Muscle of leg (tissue), 11 donors: ENCODE measurements around the gene TMEM91. TPM values are rescaled to one million over a fixed set of nuclear protein-coding genes. Genes with fewer than 3 reads are reported as not detected.
"Not testable (repeated sequence)": the region's sequence is repeated elsewhere in the genome, so short reads cannot be mapped to it uniquely, and the experiment has no call there.

Experiments used
- DNase-seq: peaks from one replicate; pipeline ENCODE4 v3.0.0; 2013
- H3K27ac ChIP-seq: one replicate; pipeline ENCODE4 v1.5.1; 2013; ENCODE audit warnings: mild to moderate bottlenecking, low read length, control low read depth
- H3K27me3 ChIP-seq: one replicate; pipeline ENCODE4 v1.6.1; 2013; ENCODE audit warnings: low read length; ENCODE audit not compliant: control insufficient read depth, insufficient read depth
- H3K36me3 ChIP-seq: one replicate; pipeline ENCODE4 v1.6.1; 2013; ENCODE audit warnings: low read length; ENCODE audit not compliant: control insufficient read depth, insufficient read depth
- H3K4me1 ChIP-seq: one replicate; pipeline ENCODE4 v1.6.1; 2013; ENCODE audit warnings: low read length; ENCODE audit not compliant: control insufficient read depth, insufficient read depth
- H3K4me3 ChIP-seq: one replicate; pipeline ENCODE4 v1.5.1; 2013; ENCODE audit warnings: low read length, control low read depth
- H3K9me3 ChIP-seq: replicated peaks from 2 replicates; pipeline ENCODE4 v1.6.1; 2013; ENCODE audit warnings: low read depth, low read length; ENCODE audit not compliant: control insufficient read depth
- WGBS: methylation state at CpG from one replicate; pipeline ENCODE4 v1.1.5; 2013; ENCODE audit warnings: missing lambda C conversion rate; ENCODE audit not compliant: insufficient coverage; 5-methylcytosine and 5-hydroxymethylcytosine counted together
- polyA plus RNA-seq, 8 donors: library from polyadenylated mRNA; unstranded; fragments of 120-200 nt; gene quantifications; one replicate each; pipeline versions ENCODE4 v1.2.1 to v1.2.3, GENCODE V29; 2013; ENCODE audit warnings: inconsistent platforms in 1 of 8, low replicate concordance in 1 of 8; ENCODE audit not compliant: insufficient read length in 8 of 8, insufficient read depth in 1 of 8
- total RNA-seq: library from RNA; stranded (reverse); fragments of 120-200 nt; gene quantifications from one replicate; pipeline ENCODE4 v1.2.4, GENCODE V29; 2013

Gene TMEM91
- total and polyA plus RNA-seq, 9 donors: 2.6 to 9.2 (median 5.3) TPM

- peaks cover 2% of the 10 kb centered on the region for H3K36me3 ChIP-seq
- peak overlapping the region; percentile 42 for H3K27ac ChIP-seq
These were observed 41.5 kb upstream of the TMEM91 start for GRCh38 chr19:41334793-41335192.

DNA sequence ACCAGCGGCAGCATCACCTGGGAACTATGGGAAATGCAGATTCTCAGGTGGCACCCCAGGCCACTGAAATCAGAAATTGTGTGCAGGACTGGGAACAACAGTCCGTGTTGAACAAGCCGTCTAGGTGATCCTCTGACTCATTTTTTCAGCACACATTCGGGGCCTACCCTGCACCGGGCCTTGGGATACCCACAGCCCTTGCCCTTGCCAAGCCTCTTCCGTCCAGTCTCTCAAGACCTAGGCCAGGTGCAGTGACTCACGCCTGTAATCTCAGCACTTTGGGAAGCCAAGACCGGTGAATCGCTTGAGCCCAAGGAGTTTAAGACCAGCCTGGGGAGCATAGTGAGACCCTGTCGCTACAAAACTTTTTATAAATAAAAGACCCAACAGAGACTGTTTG, 40.9 kb upstream of the TMEM91 start:
- Histone ChIP-seq H3K4me1 (peaks cover 6% of the 10 kb centered on the region), H3K4me3 (no peak overlapping the region), H3K36me3 (peaks cover under 1% of the 10 kb centered on the region), H3K27me3 (no peaks in the 10 kb centered on the region), H3K9me3 (no peaks in the 10 kb centered on the region), H3K27ac (no peak overlapping the region)
- no peak for DNase-seq
- WGBS: 92% methylated on average over 8 of the region's 10 CpGs

More at GRCh38 chr19:41334793-41335192, 41.5 kb upstream of the TMEM91 start:
- DNase-seq: peak; percentile 60
- Histone ChIP-seq H3K4me1 (peaks cover 6% of the 10 kb centered on the region), H3K27me3 (no peaks in the 10 kb centered on the region), H3K9me3 (no peaks in the 10 kb centered on the region), H3K4me3 (no peak overlapping the region)
- 88% methylated on average over 1 of the region's 5 CpGs for WGBS

DNA sequence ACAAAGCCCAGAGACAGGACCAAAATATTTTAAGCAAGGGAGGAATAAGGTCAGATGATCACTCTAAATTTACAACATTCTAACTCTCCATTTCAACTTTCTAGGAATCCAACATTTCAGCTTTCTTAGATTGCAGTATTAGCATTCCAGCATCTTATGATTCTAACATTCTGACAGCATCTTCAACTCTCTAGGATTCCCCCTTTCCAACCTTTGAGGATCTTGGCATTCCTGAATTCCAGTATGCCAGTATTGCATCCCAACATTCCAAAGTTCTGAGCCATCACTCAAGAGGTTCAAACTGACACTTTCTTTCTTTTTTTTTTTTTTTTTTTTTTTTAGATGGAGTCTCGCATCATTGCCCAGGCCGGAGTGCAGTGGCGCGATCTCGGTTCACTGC, 36.4 kb upstream of the TMEM91 start:
- no peaks in the 10 kb centered on the region for H3K27me3 ChIP-seq
- peaks cover 20% of the 10 kb centered on the region for H3K36me3 ChIP-seq
- H3K4me3 ChIP-seq: no peak overlapping the region
- H3K9me3 ChIP-seq: no peaks in the 10 kb centered on the region
- no peak overlapping the region for H3K27ac ChIP-seq
- WGBS: 100% methylated on average over 4 of the region's 5 CpGs
- no peak for DNase-seq
- no peaks in the 10 kb centered on the region for H3K4me1 ChIP-seq

- 91% methylated on average over 9 of the region's 20 CpGs for WGBS
- Histone ChIP-seq H3K4me3 (no peak overlapping the region), H3K36me3 (peaks cover 23% of the 10 kb centered on the region), H3K4me1 (no peaks in the 10 kb centered on the region), H3K27me3 (no peaks in the 10 kb centered on the region), H3K27ac (no peak overlapping the region), H3K9me3 (no peaks in the 10 kb centered on the region)
- no peak for DNase-seq
These were observed 34.5 kb upstream of the TMEM91 start for GRCh38 chr19:41341669-41342490.

GRCh38 chr19:41344162-41344561, 32.2 kb upstream of the TMEM91 start:
- peaks cover 4% of the 10 kb centered on the region for H3K27me3 ChIP-seq
- H3K9me3 ChIP-seq: no peaks in the 10 kb centered on the region
- H3K4me3 ChIP-seq: no peak overlapping the region
- H3K4me1 ChIP-seq: no peaks in the 10 kb centered on the region
- no peak overlapping the region for H3K27ac ChIP-seq
- DNase-seq: no peak
- no CpG with 5 or more reads among the region's 2 CpGs for WGBS
- H3K36me3 ChIP-seq: peaks cover 23% of the 10 kb centered on the region

GRCh38 chr19:41346916-41347315, 29.4 kb upstream of the TMEM91 start:
- peaks cover 15% of the 10 kb centered on the region for H3K36me3 ChIP-seq
- WGBS: 91% methylated on average over 5 of the region's 9 CpGs

DNA sequence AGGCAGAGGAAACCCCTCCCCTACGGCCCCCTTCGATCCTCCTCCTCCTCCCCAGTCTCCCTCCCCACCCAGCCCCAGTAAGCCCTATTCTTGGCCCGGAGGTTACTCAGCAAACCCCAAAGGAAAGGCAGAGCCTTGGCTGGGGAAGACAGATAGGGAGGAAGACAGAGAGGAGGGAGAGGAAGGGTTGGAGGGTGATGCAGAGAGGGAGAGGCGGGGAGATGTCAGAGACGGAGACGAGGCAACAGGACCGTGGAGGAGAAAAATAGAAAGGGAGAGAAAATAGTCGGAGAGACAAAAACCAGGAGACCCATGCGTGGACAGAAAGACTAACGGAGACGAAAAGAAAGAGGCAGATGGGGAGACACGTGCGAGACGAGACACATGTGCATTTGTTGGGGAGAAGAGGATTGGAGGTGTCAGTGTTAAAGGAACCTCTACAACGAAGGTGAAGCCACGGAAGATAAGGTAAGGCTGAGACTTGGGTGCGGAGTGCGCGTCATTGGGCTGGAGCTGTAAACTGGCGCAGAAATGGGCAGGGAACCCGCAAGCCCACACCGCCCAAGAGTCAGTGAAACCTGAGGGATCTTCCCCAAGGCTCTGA, 25.5 kb upstream of the TMEM91 start:
- peaks cover 3% of the 10 kb centered on the region for H3K36me3 ChIP-seq
- peaks cover 50% of the 10 kb centered on the region for H3K27me3 ChIP-seq
- H3K4me3 ChIP-seq: peak overlapping the region; percentile 59
- H3K4me1 ChIP-seq: peaks cover 41% of the 10 kb centered on the region
- H3K9me3 ChIP-seq: no peaks in the 10 kb centered on the region
- no peak for DNase-seq
- no peak overlapping the region for H3K27ac ChIP-seq
- 3% methylated on average over 19 of the region's 22 CpGs for WGBS

More at GRCh38 chr19:41346916-41347315, 29.4 kb upstream of the TMEM91 start:
- Histone ChIP-seq H3K4me1 (peaks cover 15% of the 10 kb centered on the region), H3K27me3 (peaks cover 31% of the 10 kb centered on the region)
- not testable (repeated sequence) for H3K27ac ChIP-seq, DNase-seq, H3K4me3 ChIP-seq, H3K9me3 ChIP-seq

GRCh38 chr19:41351339-41352245, 24.7 kb upstream of the TMEM91 start:
- peaks cover 50% of the 10 kb centered on the region for H3K27me3 ChIP-seq
- under 1% methylated on average over 49 of the region's 58 CpGs for WGBS
- peak overlapping the region; percentile 29 for H3K27ac ChIP-seq
- peak overlapping the region; percentile 59 for H3K4me3 ChIP-seq
- peaks cover 41% of the 10 kb centered on the region for H3K4me1 ChIP-seq
- no peaks in the 10 kb centered on the region for H3K36me3 ChIP-seq
- peak; percentile 63 for DNase-seq
- H3K9me3 ChIP-seq: no peaks in the 10 kb centered on the region

DNA sequence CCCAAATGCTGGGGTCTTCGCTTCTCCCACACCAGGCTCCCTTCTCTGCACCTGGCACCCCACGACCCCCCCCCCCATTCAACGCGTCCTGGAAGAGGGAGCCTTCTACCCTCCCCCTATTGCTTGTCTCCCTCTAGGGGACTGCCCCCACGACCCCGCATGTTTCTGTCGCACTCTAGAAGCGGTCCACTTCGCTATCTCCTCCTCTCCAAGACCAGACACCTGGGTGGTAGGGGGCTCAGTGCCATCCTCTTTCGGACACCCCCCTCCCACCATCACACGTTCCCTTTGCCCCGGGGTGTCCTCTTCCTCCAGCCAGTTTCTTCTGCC, 24.1 kb upstream of the TMEM91 start:
- H3K27ac ChIP-seq: no peak overlapping the region

More for the DNA sequence above, 24.1 kb upstream of the TMEM91 start:
- H3K4me1 ChIP-seq: peaks cover 45% of the 10 kb centered on the region
- H3K4me3 ChIP-seq: peak overlapping the region; percentile 59
- H3K9me3 ChIP-seq: no peaks in the 10 kb centered on the region
- peaks cover 50% of the 10 kb centered on the region for H3K27me3 ChIP-seq
- DNase-seq: no peak
- H3K36me3 ChIP-seq: no peaks in the 10 kb centered on the region
- WGBS: 0% methylated on average over 8 of the region's 12 CpGs
